Endothelial cell of umbilical vein (primary cell): ENCODE data around the gene APOLD1. TPM values are rescaled to one million over a fixed set of nuclear protein-coding genes. Genes with fewer than 3 reads are reported as not detected.

ENCODE experiments used
- BruUV-seq: library from RNA; stranded (reverse); fragments of 400-500 nt; replicated peaks from 2 replicates; lab custom pipeline; 2021; lab: Mats Ljungman, UMichigan
- CTCF ChIA-PET: fragments of 300-600, 350-600 bp; sonication (Branson Sonifier 250); formaldehyde crosslinking; loops from one replicate; lab custom pipeline; 2021; ENCODE audit warnings: antibody characterized with exemption, inconsistent platforms; lab: Charles Lee
- POLR2A ChIA-PET: fragments of 300-600, 350-600 bp; sonication (Branson Sonifier 250); formaldehyde crosslinking; loops from one replicate; lab custom pipeline; 2021; ENCODE audit warnings: antibody characterized with exemption, inconsistent platforms; lab: Charles Lee
- DNase-seq: peaks from one replicate; pipeline ENCODE4 v3.0.0-alpha.2; 2011; ENCODE audit warnings: low read depth, low spot score
- FAIRE-seq: peaks from 2 replicates; lab custom pipeline; 2011; peaks lifted over from hg19 to GRCh38; lab: Jason Lieb, UNC
- H2AFZ ChIP-seq: 2 replicates; pipeline ENCODE4 v1.6.0; 2012; ENCODE audit warnings: low read depth, low read length, control low read depth, inconsistent platforms
- H3K27ac ChIP-seq: 2 replicates; pipeline ENCODE4 v1.5.1; 2011; ENCODE audit warnings: low read depth, mild to moderate bottlenecking, control low read depth, low read length, moderate library complexity; ENCODE audit not compliant: insufficient read depth
- H3K27me3 ChIP-seq, 2 experiments: 2 replicates each; pipeline versions ENCODE4 v1.6.0 to v1.6.1; 2011; ENCODE audit warnings: low read length in 2 of 2, mixed read lengths in 1 of 2; ENCODE audit not compliant: control insufficient read depth in 2 of 2, insufficient read depth in 2 of 2
- H3K36me3 ChIP-seq, 2 experiments: 2 replicates in 1 of 2; 3 replicates in 1 of 2; pipeline ENCODE4 v1.5.1; 2011; ENCODE audit warnings: low read length in 2 of 2, mild to moderate bottlenecking in 1 of 2, moderate library complexity in 1 of 2; ENCODE audit not compliant: control insufficient read depth in 2 of 2, insufficient read depth in 2 of 2; ENCODE audit errors: extremely low read depth in 1 of 2
- H3K4me1 ChIP-seq: 3 replicates; pipeline ENCODE4 v1.5.1; 2011; ENCODE audit warnings: mild to moderate bottlenecking, low read length; ENCODE audit not compliant: control insufficient read depth, insufficient read depth; ENCODE audit errors: extremely low read depth
- H3K4me2 ChIP-seq: 2 replicates; pipeline ENCODE4 v1.6.1; 2011; ENCODE audit warnings: low read length, control low read depth, mixed read lengths; ENCODE audit not compliant: insufficient read depth
- H3K4me3 ChIP-seq, 3 experiments: fragments of 200-600 bp in 1 of 3; sonication (generic), shearing (Covaris generic) in 1 of 3; replicated peaks in 1 of 3; 2 replicates each; pipeline ENCODE4 v1.5.1; 2011 to 2016; ENCODE audit warnings: control low read depth in 3 of 3, low read length in 3 of 3, mild to moderate bottlenecking in 2 of 3, inconsistent platforms in 1 of 3, low read depth in 1 of 3, moderate library complexity in 1 of 3; ENCODE audit not compliant: insufficient read depth in 1 of 3
- H3K79me2 ChIP-seq: 2 replicates; pipeline ENCODE4 v1.6.0; 2012; ENCODE audit warnings: low read length, inconsistent platforms; ENCODE audit not compliant: control insufficient read depth, insufficient read depth
- H3K9ac ChIP-seq: replicated peaks from 2 replicates; pipeline ENCODE3; 2011; ENCODE audit warnings: low read length, control low read depth; ENCODE audit not compliant: insufficient read depth; ENCODE audit errors: extremely low read depth
- H3K9me1 ChIP-seq: replicated peaks from 3 replicates; pipeline ENCODE4 v1.6.0; 2011; ENCODE audit warnings: mild to moderate bottlenecking, low read length; ENCODE audit not compliant: control insufficient read depth, insufficient read depth; ENCODE audit errors: extremely low read depth
- H3K9me3 ChIP-seq: replicated peaks from 2 replicates; pipeline ENCODE4 v1.5.1; 2012; ENCODE audit warnings: low read length, inconsistent platforms; ENCODE audit not compliant: control insufficient read depth, insufficient read depth
- H4K20me1 ChIP-seq: replicated peaks from 2 replicates; pipeline ENCODE3; 2011; ENCODE audit warnings: mild to moderate bottlenecking, low read length; ENCODE audit not compliant: control insufficient read depth, insufficient read depth; ENCODE audit errors: extremely low read depth
- EZH2 ChIP-seq: IDR thresholded peaks from 2 replicates; pipeline ENCODE4 v1.6.1; 2012; ENCODE audit warnings: borderline replicate concordance, low read depth, mild to moderate bottlenecking, moderate library complexity, low read length, inconsistent platforms; ENCODE audit not compliant: severe bottlenecking
- FOS ChIP-seq: IDR thresholded peaks from 2 replicates; pipeline ENCODE4 v1.6.1; 2011; ENCODE audit warnings: mild to moderate bottlenecking, low read length, moderate library complexity, borderline replicate concordance; ENCODE audit not compliant: insufficient read depth
- GATA2 ChIP-seq: IDR thresholded peaks from 2 replicates; pipeline ENCODE4 v1.7.0; 2011; ENCODE audit warnings: low read depth, mild to moderate bottlenecking, moderate library complexity, mixed read lengths, low read length; ENCODE audit not compliant: insufficient read length, insufficient read depth
- JUN ChIP-seq: IDR thresholded peaks from 2 replicates; pipeline ENCODE4 v1.6.1; 2011; ENCODE audit warnings: borderline replicate concordance, low read depth; ENCODE audit not compliant: insufficient read length, insufficient read depth
- MAX ChIP-seq: IDR thresholded peaks from 2 replicates; pipeline ENCODE4 v1.6.1; 2011; ENCODE audit not compliant: insufficient read depth, insufficient read length
- MYC ChIP-seq: IDR thresholded peaks from one replicate; pipeline ENCODE4 v1.6.1; 2011; ENCODE audit warnings: mild to moderate bottlenecking, low read depth, low read length
- POLR2A ChIP-seq: IDR thresholded peaks from 2 replicates; pipeline ENCODE4 v1.6.1; 2012; ENCODE audit warnings: low read depth, mild to moderate bottlenecking, control low read depth, low read length
- POLR2AphosphoS5 ChIP-seq: IDR thresholded peaks from 2 replicates; pipeline ENCODE4 v1.6.1; 2012; ENCODE audit warnings: low read depth, mild to moderate bottlenecking, control low read depth, low read length, moderate library complexity; ENCODE audit not compliant: insufficient read depth
- dilution Hi-C: fragments of 300-500 bp; cut with MboI; formaldehyde crosslinking; loops from one replicate; pipeline ENCODE4 v1.15.0; 2019; ENCODE audit warnings: low sequenced_read_pairs; ENCODE audit not compliant: extremely low pct_ligation_motif_present
- intact Hi-C: fragments of 100-400 bp; cut with micrococcal nuclease; formaldehyde crosslinking; loops from one replicate; pipeline ENCODE4 v1.10.0; 2022
- polyA plus RNA-seq, 4 experiments: library from polyadenylated mRNA; depleted of rRNA in 3 of 4; stranded (reverse) in 3 of 4; unstranded in 1 of 4; fragments of >200 nt; gene quantifications; 2 replicates each; pipeline versions ENCODE4 v1.2.1 to v1.2.3, GENCODE V29; 2011 to 2012; ENCODE audit warnings: missing spikeins in 1 of 4
- total RNA-seq: library from RNA; stranded (reverse); gene quantifications from 2 replicates; pipeline ENCODE4 v1.2.3, GENCODE V29; 2021
- TF ChIP-seq, protein P1 (sequence below), 2 donors: IDR thresholded peaks; 1 replicate in 1 of 2; 2 replicates in 1 of 2; pipeline ENCODE4 v1.5.1; 2011; ENCODE audit warnings: low read length in 2 of 2, mild to moderate bottlenecking in 2 of 2, moderate library complexity in 2 of 2, control low read depth in 1 of 2, inconsistent platforms in 1 of 2, low read depth in 1 of 2; ENCODE audit not compliant: insufficient read depth in 1 of 2; ENCODE audit errors: extremely low read depth in 1 of 2

The APOLD1 gene
- total and polyA plus RNA-seq, 2 donors (not counting 3 experiments of a cell fraction or from before 2014, with no cell fraction given) = 3.7 to 6.0 TPM

- POLR2A ChIA-PET = interaction anchor here (0.6 kb wide), 1 partner anchor 717 kb away, joined by 5 read pairs; no protein-coding TSS in a partner anchor
- intact Hi-C loops (no loop called here), dilution Hi-C loops (no loop called here)
- Histone ChIP-seq H3K27ac (no peak overlapping the region), H4K20me1 (no peaks in the 10 kb centered on the region), H3K36me3 (no peaks in the 10 kb centered on the region), H3K4me2 (no peak overlapping the region), H3K4me3 (no peak overlapping the region), H3K79me2 (peaks cover 40% of the 10 kb centered on the region), H3K4me1 (peaks cover 32% of the 10 kb centered on the region), H3K27me3 (no peaks in the 10 kb centered on the region), H2AFZ (no peak overlapping the region), H3K9me3 (no peaks in the 10 kb centered on the region), H3K9me1 (no peaks in the 10 kb centered on the region), H3K9ac (no peak overlapping the region)
- CTCF ChIA-PET = interaction anchor here (0.8 to 2.3 kb wide), 8 partner anchors 9 to 420 kb away, joined by 3 to 12 read pairs (median 4); partner anchors contain the start of gene GPRC5A
- DNase-seq (no peak), FAIRE-seq (no peak)
- no TSS peak for BruUV-seq
- TF ChIP-seq, protein P1, sequence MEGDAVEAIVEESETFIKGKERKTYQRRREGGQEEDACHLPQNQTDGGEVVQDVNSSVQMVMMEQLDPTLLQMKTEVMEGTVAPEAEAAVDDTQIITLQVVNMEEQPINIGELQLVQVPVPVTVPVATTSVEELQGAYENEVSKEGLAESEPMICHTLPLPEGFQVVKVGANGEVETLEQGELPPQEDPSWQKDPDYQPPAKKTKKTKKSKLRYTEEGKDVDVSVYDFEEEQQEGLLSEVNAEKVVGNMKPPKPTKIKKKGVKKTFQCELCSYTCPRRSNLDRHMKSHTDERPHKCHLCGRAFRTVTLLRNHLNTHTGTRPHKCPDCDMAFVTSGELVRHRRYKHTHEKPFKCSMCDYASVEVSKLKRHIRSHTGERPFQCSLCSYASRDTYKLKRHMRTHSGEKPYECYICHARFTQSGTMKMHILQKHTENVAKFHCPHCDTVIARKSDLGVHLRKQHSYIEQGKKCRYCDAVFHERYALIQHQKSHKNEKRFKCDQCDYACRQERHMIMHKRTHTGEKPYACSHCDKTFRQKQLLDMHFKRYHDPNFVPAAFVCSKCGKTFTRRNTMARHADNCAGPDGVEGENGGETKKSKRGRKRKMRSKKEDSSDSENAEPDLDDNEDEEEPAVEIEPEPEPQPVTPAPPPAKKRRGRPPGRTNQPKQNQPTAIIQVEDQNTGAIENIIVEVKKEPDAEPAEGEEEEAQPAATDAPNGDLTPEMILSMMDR (IDR thresholded peaks at IDR 0.05; ENCODE audit: extremely low read depth in 1 of 2, insufficient read depth in 1 of 2, low read depth in 1 of 2, low read length in 2 of 2) = no peak
- TF ChIP-seq MAX = no peak
- no peak for TF ChIP-seq GATA2
- no peak for TF ChIP-seq POLR2AphosphoS5
- TF ChIP-seq FOS = no peak
- TF ChIP-seq EZH2 = no peak
- TF ChIP-seq JUN = no peak
- TF ChIP-seq POLR2A = no peak
- TF ChIP-seq MYC = no peak
Measured at GRCh38 chr12:12812174-12812573, 26.7 kb downstream of the APOLD1 start.
